ENCODE data around the gene DCST1.

Gene DCST1

GRCh38 chr1:155035936-155036335 lies 2.3 kb downstream of the DCST1 start:
- no peak for DNase-seq (ENCODE audit: low spot score)

GRCh38 chr1:155037043-155037442 lies 3.4 kb downstream of the DCST1 start:
- no peak for DNase-seq (ENCODE audit: low spot score)

GRCh38 chr1:155037851-155038441 lies 4.3 kb downstream of the DCST1 start:
- no peak for DNase-seq (ENCODE audit: low spot score)

GRCh38 chr1:155038602-155039307 lies 5.1 kb downstream of the DCST1 start:
- no peak for DNase-seq (ENCODE audit: low spot score)

- no peak for DNase-seq (ENCODE audit: low spot score)
Observed at GRCh38 chr1:155039308-155039669, 5.7 kb downstream of the DCST1 start.

- no peak for DNase-seq (ENCODE audit: low spot score)
Observed at GRCh38 chr1:155040358-155041093, 6.9 kb downstream of the DCST1 start.

GRCh38 chr1:155042789-155043188 lies 9.2 kb downstream of the DCST1 start:
- DNase-seq (ENCODE audit: low spot score): no peak

- DNase-seq (ENCODE audit: low spot score): no peak
Observed at GRCh38 chr1:155043301-155043702, 9.7 kb downstream of the DCST1 start.

GRCh38 chr1:155043793-155044192 lies 10.2 kb downstream of the DCST1 start:
- no peak for DNase-seq (ENCODE audit: low spot score)

GRCh38 chr1:155044365-155044764 lies 10.7 kb downstream of the DCST1 start:
- no peak for DNase-seq (ENCODE audit: low spot score)

- DNase-seq (ENCODE audit: low spot score): peak; percentile 87
Observed at GRCh38 chr1:155044812-155045657, 11.4 kb downstream of the DCST1 start.

- DNase-seq (ENCODE audit: low spot score): no peak
Observed at GRCh38 chr1:155048449-155049334, 15.1 kb downstream of the DCST1 start.

GRCh38 chr1:155049651-155050559 lies 16.3 kb downstream of the DCST1 start:
- no peak for DNase-seq (ENCODE audit: low spot score)

GRCh38 chr1:155050560-155051341 lies 17.1 kb downstream of the DCST1 start, which contains the start of gene ADAM15:
ADAM15 (plus strand) TSS chr1:155051316; CDS start chr1:155051387, 71 bp downstream.
- DNase-seq (ENCODE audit: low spot score): peak; percentile 61

- DNase-seq (ENCODE audit: low spot score): no peak
Observed at GRCh38 chr1:155051342-155051776, 17.7 kb downstream of the DCST1 start.

GRCh38 chr1:155051777-155052398 lies 18.3 kb downstream of the DCST1 start:
- peak; percentile 28 for DNase-seq (ENCODE audit: low spot score)

GRCh38 chr1:155052439-155053395 lies 19.1 kb downstream of the DCST1 start:
- no peak for DNase-seq (ENCODE audit: low spot score)
